Lung (tissue), 12 donors: ENCODE data around the gene LRTM2. TPM values are rescaled to one million over a fixed set of nuclear protein-coding genes. Genes with fewer than 3 reads are reported as not detected.

Experiments
- ATAC-seq: fragments of 200-7000 bp; cut with Tn5 transposase; one replicate; pipeline ENCODE4 v1.9.1; 2020; ENCODE audit warnings: moderate number of reproducible peaks; ENCODE audit not compliant: insufficient read depth, low FRiP score
- DNase-seq, 3 donors: peaks; one replicate each; pipeline ENCODE4 v3.0.0-alpha.2; 2013 to 2017
- H3K27ac ChIP-seq, 2 donors: one replicate each; pipeline ENCODE4 v1.5.1; 2013; ENCODE audit warnings: mild to moderate bottlenecking in 2 of 2, moderate library complexity in 2 of 2, control low read depth in 1 of 2, inconsistent platforms in 1 of 2, low read depth in 1 of 2, low read length in 1 of 2
- H3K27me3 ChIP-seq, 3 donors: one replicate each; pipeline ENCODE4 v1.5.1; 2013; ENCODE audit warnings: low read length in 2 of 3; ENCODE audit not compliant: control insufficient read depth in 3 of 3, insufficient read depth in 3 of 3
- H3K36me3 ChIP-seq, 4 donors: one replicate each; pipeline ENCODE4 v1.5.1; 2013; ENCODE audit warnings: low read length in 4 of 4, mild to moderate bottlenecking in 1 of 4, moderate library complexity in 1 of 4; ENCODE audit not compliant: control insufficient read depth in 4 of 4, insufficient read depth in 4 of 4
- H3K4me1 ChIP-seq, 5 donors: one replicate each; pipeline ENCODE4 v1.5.1; 2013; ENCODE audit warnings: low read length in 5 of 5, mild to moderate bottlenecking in 2 of 5, moderate library complexity in 1 of 5; ENCODE audit not compliant: control insufficient read depth in 5 of 5, insufficient read depth in 5 of 5
- H3K4me3 ChIP-seq: one replicate; pipeline ENCODE4 v1.5.1; 2013; ENCODE audit warnings: mild to moderate bottlenecking, control low read depth, moderate library complexity
- H3K9ac ChIP-seq, 2 donors: one replicate each; pipeline ENCODE4 v1.5.1; 2013; ENCODE audit warnings: low read length in 2 of 2, control low read depth in 1 of 2; ENCODE audit not compliant: insufficient read depth in 1 of 2
- H3K9me3 ChIP-seq, 4 donors: one replicate each; pipeline ENCODE4 v1.5.1; 2013; ENCODE audit warnings: low read length in 3 of 4, mild to moderate bottlenecking in 1 of 4, moderate library complexity in 1 of 4; ENCODE audit not compliant: control insufficient read depth in 4 of 4, insufficient read depth in 3 of 4
- WGBS, 2 donors: extraction: QIAGEN DNeasy Blood & Tissue Kit; methylation state at CpG; one replicate each; pipeline ENCODE4 v1.1.7; 2013; 5-methylcytosine and 5-hydroxymethylcytosine counted together
- polyA plus RNA-seq, 2 donors: library from polyadenylated mRNA; stranded (reverse); fragments of 200-250 nt; gene quantifications; one replicate each; pipeline ENCODE4 v1.2.1, GENCODE V29; 2013
- total RNA-seq, 2 donors: library from RNA; depleted of rRNA in 1 of 2; stranded (reverse); fragments of >200 nt in 1 of 2; gene quantifications; one replicate each; pipeline ENCODE4 v1.2.1, GENCODE V29; 2014 to 2021
- TF ChIP-seq, protein P1 (sequence below): IDR thresholded peaks from 2 replicates; pipeline ENCODE4 v1.5.1; 2012; ENCODE audit warnings: mild to moderate bottlenecking; ENCODE audit errors: control extremely low read depth, extremely low read depth
- donor health status: control.
- donor health status: control.
- donor health status: Bipolar disorder and iron deficiency.
- donor health status: healthy.
- donor health status: DM: yes; HTN: yes; CAD: no.

The LRTM2 gene
- total and polyA plus RNA-seq, 4 donors: 0.01 to 0.06 TPM; not detected in 2

DNA sequence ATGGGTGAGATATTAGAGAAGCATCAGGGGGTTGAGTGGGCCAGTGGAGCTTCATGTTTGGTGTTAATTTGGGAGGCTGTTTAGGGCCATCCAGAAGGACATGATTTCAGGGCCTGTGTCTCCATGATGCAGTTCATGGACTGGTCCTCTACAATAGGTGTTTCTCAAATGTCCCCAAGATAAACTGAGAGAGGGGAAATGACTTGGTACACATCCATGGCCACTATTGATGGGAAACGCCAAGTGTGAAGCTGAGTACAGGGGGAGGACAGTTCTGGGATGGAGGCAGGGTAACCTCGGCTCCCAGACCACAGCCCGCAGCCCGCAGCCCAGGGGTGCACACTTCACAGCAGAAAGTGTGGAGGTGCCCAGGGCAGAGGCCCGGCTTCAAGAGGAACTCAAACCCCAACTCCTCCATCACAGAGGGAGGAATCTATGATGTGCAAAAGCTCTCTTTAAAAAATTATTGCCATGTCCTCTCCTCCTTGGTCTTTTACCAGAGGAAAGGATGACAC, 64.8 kb downstream of the LRTM2 start:
- H3K27me3 ChIP-seq: no peaks in the 10 kb centered on the region
- ATAC-seq: no peak
- TF ChIP-seq, protein P1, sequence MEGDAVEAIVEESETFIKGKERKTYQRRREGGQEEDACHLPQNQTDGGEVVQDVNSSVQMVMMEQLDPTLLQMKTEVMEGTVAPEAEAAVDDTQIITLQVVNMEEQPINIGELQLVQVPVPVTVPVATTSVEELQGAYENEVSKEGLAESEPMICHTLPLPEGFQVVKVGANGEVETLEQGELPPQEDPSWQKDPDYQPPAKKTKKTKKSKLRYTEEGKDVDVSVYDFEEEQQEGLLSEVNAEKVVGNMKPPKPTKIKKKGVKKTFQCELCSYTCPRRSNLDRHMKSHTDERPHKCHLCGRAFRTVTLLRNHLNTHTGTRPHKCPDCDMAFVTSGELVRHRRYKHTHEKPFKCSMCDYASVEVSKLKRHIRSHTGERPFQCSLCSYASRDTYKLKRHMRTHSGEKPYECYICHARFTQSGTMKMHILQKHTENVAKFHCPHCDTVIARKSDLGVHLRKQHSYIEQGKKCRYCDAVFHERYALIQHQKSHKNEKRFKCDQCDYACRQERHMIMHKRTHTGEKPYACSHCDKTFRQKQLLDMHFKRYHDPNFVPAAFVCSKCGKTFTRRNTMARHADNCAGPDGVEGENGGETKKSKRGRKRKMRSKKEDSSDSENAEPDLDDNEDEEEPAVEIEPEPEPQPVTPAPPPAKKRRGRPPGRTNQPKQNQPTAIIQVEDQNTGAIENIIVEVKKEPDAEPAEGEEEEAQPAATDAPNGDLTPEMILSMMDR: no peak
- no peak overlapping the region for H3K9ac ChIP-seq
- H3K4me1 ChIP-seq: no peaks in the 10 kb centered on the region
- peaks cover 0 to 4% (median 0%) of the 10 kb centered on the region in 4 donors for H3K9me3 ChIP-seq
- 91 to 95% methylated on average over 5 of the region's 5 CpGs for WGBS, 2 donors
- H3K36me3 ChIP-seq: no peaks in the 10 kb centered on the region
- no peak overlapping the region for H3K4me3 ChIP-seq
- no peak for DNase-seq
- H3K27ac ChIP-seq: no peak overlapping the region

DNA sequence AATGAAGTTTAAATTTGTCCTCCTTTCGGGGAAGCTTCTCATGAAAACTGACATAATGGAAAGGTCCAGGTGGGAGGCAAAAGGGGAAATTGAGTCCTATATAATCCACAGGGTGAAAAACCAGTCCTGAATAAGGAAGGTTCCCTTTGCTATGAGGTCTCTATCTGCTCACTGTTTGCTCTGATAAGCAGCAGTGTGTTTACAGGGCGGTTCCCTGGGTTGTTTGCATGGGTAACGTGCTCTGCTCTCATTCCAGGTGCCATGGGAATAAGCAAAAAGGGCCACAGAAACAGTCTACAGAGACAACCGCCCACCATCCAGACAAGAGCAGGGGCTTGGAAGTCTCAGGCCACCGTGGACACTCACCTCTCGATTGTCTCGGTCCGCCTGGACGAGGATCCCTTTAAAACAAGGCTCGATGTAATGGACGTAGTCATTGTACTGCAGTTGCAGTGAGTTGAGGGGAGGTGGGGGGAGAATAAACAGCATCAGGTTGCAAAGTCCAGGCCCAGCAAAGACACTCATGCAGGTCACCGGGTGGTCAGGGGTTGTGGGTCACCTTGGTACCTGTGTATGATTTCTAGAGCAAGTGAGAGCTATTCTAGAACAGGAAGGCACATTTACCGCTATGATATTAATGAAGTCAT, 65.4 kb downstream of the LRTM2 start:
- no peaks in the 10 kb centered on the region for H3K36me3 ChIP-seq
- no peaks in the 10 kb centered on the region for H3K4me1 ChIP-seq
- TF ChIP-seq, protein P1: no peak
- H3K27me3 ChIP-seq: no peaks in the 10 kb centered on the region
- no peak overlapping the region for H3K27ac ChIP-seq
- DNase-seq (no peak), ATAC-seq (no peak)
- peaks cover 0 to 10% (median 0%) of the 10 kb centered on the region in 4 donors for H3K9me3 ChIP-seq
- H3K9ac ChIP-seq: no peak overlapping the region
- 75 to 85% methylated on average over 13 of the region's 13 CpGs for WGBS, 2 donors
- no peak overlapping the region for H3K4me3 ChIP-seq

Other genes with a start within 250 kb of the LRTM2 start
- 10 to 100 TPM; 12.6 to 23.0 TPM for gene FBXL14, start 226.0 kb upstream of the LRTM2 start, total RNA-seq
- gene FBXL14, start 226.0 kb upstream of the LRTM2 start, polyA plus RNA-seq: 10 to 100 TPM in 1 of 2 donors, 1 to 10 TPM in 1; 4.4 to 13.6 TPM
- gene WNT5B, start 191.3 kb upstream of the LRTM2 start, total RNA-seq: 10 to 100 TPM in 1 of 2 donors, 1 to 10 TPM in 1; 7.8 to 12.6 TPM
- 1 to 10 TPM; 2.8 to 3.6 TPM for gene WNT5B, start 191.3 kb upstream of the LRTM2 start, polyA plus RNA-seq
- gene ADIPOR2, start 129.5 kb upstream of the LRTM2 start, total RNA-seq: 10 to 100 TPM; 58.5 to 61.1 TPM
- 10 to 100 TPM; 31.9 to 48.8 TPM for gene ADIPOR2, start 129.5 kb upstream of the LRTM2 start, polyA plus RNA-seq
- 10 to 100 TPM in 1 of 2 donors, 1 to 10 TPM in 1; 1.5 to 12.6 TPM for gene CACNA2D4, start 98.1 kb downstream of the LRTM2 start, total RNA-seq
- gene CACNA2D4, start 98.1 kb downstream of the LRTM2 start, polyA plus RNA-seq: 10 to 100 TPM in 1 of 2 donors, 1 to 10 TPM in 1; 2.9 to 11.7 TPM
- gene DCP1B, start 183.9 kb downstream of the LRTM2 start, total RNA-seq: 10 to 100 TPM; 11.0 to 13.2 TPM
- 1 to 10 TPM; 4.2 to 6.4 TPM for gene DCP1B, start 183.9 kb downstream of the LRTM2 start, polyA plus RNA-seq
- gene CACNA1C, start 232.4 kb downstream of the LRTM2 start, total RNA-seq: 10 to 100 TPM; 11.7 to 17.5 TPM
- 1 to 10 TPM; 3.2 to 3.4 TPM for gene CACNA1C, start 232.4 kb downstream of the LRTM2 start, polyA plus RNA-seq